Colon (tissue), 2 donors: ENCODE data around the gene CHID1.

Experiments
- FAIRE-seq: peaks from 2 replicates; lab custom pipeline; 2012; peaks lifted over from hg19 to GRCh38; lab: Jason Lieb, UNC
- donor health status: control.
- donor health status: control.

CHID1 gene

GRCh38 chr11:833849-834311 is 76.7 kb downstream of the CHID1 start:
- no peak for FAIRE-seq

GRCh38 chr11:833114-833791 is 77.4 kb downstream of the CHID1 start:
- no peak for FAIRE-seq

DNA sequence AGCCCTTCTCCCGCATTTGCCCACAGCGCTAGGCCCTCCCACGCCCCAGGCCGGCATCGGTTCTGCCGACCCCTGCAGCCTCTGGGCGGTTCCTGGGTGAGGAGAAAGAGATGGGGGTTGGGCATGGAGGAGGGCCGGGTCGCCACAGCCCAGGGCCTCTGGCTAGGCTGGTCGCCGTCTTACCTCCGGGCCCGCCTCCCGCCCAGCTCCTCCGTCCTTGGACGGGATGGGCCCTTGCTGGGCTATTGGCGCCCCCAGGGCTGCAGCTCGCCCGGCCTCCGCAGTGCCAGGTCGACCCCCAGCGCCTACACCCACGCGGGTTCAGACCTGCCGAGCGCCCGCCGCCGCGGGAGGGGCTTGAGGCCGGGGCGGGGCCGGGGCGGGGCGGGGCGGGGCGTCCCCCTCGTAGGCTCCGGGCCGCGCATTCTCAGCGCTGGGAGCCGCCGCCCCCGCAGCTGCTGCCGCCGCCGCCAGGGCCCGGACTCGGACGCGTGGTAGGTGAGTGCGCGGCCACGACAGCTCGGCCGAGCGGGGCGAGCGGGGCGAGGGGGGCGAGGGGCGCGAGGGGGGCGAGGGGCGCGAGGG is 78.0 kb downstream of the CHID1 start, which contains the start of gene CD151:
TSS of gene CD151 (plus strand) at position 424 of the 585 bp plus-strand sequence. CDS start 3,118 bp downstream, outside the sequence.
- FAIRE-seq: no peak

DNA sequence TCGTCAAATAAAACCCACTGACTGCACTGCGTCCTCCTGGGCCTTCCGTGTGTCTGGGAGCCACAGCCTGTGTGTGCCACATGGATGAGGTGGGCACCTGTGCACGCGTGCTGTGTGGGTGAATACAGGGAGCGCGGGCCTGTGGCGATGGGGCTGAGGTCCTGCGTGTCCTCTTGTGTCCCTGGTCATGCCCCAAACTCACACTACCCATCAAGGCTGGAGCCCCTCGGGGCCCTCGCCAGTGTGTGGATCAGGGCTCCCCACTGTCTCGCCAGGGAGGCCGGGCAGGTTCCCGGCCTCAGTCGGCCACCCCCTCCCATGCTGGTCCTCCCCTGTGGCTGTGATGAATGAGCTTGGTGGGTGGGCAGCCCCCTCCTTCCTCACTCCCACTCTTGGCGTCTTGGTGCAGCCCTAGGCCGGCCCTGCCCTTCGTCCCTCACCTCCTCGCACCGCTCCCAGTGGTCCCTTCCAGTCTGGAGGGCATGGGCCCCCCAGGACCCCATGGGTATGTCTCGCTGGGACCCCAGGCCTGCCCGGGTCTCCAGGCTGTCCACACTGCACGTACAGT is 78.6 kb downstream of the CHID1 start:
- no peak for FAIRE-seq

- no peak for FAIRE-seq
Observed at GRCh38 chr11:831118-831864, 79.3 kb downstream of the CHID1 start.

DNA sequence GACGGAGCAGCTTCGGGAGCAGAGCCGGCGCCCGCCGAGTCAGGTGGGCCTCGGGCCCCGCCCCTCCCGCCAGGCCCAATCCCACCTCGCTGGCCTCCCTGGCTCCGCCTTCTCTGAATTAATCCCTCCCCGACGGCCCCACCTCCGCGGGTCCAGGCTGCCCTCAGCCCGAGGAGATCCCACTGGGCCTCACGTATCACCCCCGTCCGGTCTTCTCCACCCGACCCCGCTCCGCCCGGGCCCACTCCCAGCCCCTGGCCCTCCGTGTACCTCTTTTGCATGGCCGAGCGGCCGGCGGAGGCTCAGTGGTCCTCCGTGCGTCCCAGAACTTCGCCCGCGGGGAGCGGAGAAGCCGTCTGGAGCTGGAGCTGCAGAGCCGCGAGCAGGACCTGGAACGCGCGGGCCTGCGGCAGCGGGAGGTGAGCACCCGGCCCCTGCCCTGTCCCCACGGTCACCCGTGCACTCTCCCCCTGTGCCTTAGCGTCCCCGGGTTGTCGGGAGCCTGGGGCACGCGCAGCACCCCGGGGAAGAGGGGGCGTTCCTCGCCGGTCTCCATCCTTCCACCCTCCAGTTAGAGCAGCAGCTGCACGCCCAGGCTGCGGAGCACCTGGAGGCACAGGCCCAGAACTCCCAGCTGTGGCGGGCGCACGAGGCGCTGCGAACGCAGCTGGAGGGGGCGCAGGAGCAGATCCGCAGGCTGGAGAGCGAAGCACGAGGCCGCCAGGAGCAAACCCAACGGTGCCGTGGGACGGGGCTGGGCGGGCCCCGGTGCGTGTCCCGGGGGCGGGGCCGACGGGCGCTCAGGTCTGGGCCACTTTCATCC is 80.1 kb downstream of the CHID1 start:
- FAIRE-seq: no peak

- no peak for FAIRE-seq
Observed at GRCh38 chr11:829847-830294, 80.7 kb downstream of the CHID1 start.

- no peak for FAIRE-seq
Observed at GRCh38 chr11:829176-829846, 81.3 kb downstream of the CHID1 start.

DNA sequence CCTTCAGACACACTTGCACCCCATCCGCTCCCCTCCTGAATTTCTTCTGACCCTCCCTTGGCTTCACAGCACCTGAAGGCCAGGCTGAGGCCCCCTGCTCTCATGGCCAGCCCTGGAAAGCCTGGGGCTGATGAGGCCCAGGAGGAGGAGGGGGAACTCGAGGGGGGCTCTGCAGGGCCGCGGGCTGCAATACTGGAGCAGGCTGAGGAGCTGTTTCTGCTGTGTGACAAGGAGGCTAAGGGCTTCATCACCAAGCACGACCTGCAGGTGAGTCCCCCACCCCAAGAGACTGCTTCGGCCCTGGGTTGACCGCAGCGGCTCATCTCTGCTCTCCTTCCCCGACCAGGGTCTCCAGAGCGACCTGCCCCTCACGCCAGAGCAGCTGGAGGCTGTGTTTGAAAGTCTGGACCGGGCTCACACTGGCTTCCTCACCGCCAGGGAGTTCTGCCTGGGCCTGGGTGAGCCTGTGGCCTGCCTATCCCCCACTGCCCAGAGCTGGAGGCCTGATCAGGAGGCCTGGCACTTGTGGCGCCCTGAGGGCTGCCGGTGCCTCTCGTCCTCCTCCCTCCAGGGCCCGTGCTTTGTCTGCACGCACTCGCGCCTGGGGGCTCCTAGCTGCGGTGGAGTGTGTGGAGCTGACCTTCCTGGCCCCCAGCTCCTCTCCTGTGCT is 82.0 kb downstream of the CHID1 start:
- no peak for FAIRE-seq

- FAIRE-seq: no peak
Observed at GRCh38 chr11:827897-828192, 82.8 kb downstream of the CHID1 start, which contains the start of gene CRACR2B. TSS of gene CRACR2B (plus strand) at chr11:827919. CDS start at chr11:828608, 689 bp downstream.

GRCh38 chr11:827146-827896 is 83.3 kb downstream of the CHID1 start:
- FAIRE-seq: no peak

DNA sequence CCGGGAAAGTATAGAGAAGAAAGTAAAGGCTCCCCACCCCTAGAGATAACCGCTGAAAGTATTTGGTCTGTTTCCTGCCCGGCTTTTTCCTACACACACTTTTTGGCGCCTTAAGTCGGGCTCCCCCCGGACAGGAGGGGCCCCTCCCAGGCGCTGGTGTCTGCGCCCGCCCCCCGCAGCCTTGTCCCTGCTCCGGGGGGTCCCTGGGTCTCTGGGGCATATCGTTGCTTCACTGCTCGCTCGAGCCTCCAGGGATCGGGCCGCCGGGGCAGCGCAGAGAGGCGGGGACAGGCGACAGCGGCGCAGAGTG is 83.8 kb downstream of the CHID1 start:
- FAIRE-seq: no peak

GRCh38 chr11:826227-826621 is 84.4 kb downstream of the CHID1 start:
- FAIRE-seq: no peak

DNA sequence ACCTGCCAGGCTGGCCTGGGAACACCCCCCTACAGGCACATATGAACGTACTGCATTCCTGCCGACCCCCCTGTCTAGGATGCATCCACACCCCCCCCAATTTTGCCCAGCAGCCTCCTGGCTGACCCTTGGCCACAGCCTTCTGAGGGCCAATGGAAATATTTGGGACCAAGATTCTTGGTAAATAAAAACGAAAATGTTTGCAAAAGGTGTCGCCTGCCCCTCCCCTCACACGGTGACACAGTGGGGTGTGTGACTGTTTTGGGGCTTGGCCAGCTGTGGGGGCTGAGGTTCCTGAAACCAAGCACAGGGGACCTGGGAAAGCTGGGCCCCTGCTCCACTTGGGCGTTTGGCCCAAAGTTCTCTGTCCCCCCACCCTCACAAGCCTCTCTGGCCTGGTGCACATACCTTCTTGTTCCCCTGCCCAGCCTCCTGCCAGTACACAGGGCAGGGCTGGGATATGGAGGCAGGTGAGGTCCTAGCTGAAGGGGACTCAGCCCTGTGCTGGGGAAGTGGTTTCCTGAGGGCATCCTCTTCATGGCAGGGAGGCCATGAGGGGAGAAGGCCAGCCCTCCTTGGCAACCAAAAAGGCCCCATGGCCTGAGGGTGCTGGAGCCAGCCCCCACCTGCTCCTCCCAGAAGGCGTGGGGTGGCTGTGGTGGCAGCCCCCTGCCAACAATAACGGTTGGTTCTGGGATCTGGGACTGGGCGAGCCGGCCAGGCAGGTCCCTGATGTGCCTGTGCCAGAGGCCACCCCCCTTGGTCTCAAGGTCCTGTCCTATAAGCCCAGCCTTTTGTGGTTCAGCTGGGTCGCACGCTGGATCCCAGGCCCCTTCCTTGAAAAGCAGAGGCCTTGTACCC is 85.0 kb downstream of the CHID1 start:
- no peak for FAIRE-seq

DNA sequence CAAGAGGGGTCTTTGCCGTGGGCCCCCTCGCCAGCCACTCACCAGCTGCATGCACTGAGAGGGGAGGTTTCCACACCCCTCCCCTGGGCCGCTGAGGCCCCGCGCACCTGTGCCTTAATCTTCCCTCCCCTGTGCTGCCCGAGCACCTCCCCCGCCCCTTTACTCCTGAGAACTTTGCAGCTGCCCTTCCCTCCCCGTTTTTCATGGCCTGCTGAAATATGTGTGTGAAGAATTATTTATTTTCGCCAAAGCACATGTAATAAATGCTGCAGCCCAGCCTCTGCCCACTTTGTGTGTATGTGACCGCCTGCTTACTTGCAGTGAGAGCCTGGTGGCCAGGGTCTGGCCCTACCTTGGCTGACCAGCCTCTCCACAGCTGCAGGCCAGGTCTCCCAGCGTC is 85.7 kb downstream of the CHID1 start:
- no peak for FAIRE-seq

DNA sequence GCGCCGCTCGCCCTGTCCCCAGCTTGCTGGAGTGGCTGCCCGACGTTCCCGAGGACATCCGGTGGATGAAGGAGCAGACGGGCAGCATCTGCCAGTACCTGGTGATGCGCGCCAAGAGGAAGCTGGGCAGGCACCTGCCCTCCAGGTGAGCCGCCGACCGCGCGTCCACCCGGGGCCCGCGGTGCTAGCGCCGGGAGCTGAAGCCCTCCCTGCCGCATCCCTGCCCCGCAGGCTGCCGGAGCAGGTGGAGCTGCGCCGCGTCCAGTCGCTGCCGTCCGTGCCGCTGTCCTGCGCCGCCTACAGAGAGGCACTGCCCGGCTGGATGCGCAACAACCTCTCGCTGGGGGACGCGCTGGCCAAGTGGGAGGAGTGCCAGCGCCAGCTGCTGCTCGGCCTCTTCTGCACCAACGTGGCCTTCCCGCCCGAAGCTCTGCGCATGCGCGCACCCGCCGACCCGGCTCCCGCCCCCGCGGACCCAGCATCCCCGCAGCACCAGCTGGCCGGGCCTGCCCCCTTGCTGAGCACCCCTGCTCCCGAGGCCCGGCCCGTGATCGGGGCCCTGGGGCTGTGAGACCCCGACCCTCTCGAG is 86.2 kb downstream of the CHID1 start:
- FAIRE-seq: no peak

DNA sequence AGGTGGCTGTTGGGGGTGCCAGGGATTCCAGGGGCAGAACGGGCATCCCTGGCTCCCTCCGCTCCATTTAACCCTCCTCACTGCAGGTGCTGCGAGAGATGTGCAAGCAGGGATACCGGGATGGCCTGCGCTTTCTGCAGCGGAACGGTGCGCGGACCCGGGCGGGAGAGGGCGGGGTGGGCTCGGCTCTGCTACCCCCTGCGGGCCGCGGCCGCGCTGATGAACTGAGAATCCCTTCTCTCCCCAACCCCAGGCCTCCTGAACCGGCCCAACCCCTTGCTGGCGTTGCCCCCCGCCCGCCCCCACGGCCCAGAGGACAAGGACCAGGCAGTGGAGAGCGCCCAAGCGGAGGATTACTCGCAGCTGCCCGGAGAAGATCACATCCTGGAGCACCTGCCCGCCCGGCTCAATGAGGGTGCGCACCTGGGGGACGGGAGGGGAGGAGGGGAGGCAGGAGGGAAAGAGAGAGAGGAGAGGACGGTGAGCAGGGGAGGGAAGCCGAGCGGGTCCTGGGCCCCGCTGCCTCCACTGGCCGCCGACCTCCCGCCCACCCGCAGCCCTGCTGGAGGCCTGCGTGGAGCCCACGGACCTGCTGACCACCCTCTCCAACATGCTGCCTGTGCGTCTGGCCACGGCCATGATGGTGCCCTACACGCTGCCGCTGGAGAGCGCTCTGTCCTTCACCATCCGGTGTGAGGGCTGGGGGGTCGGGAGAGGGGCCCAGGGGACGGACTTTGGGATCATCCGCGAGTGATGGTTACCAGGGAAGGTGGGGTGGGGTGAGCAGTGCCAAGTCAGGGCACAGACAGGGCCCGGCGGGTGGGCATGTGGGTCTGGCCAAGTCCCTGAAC is 86.9 kb downstream of the CHID1 start:
- FAIRE-seq: no peak
